ENCODE measurements around the gene RASA3. TPM values are rescaled to one million over a fixed set of nuclear protein-coding genes. Genes with fewer than 3 reads are reported as not detected.

The RASA3 gene
- total and polyA plus RNA-seq, 9 of the 15 experiments (the other 6 are each of a cell fraction or from before 2014, with no cell fraction given) = 0.72 to 25.3 (median 14.4) TPM

DNA sequence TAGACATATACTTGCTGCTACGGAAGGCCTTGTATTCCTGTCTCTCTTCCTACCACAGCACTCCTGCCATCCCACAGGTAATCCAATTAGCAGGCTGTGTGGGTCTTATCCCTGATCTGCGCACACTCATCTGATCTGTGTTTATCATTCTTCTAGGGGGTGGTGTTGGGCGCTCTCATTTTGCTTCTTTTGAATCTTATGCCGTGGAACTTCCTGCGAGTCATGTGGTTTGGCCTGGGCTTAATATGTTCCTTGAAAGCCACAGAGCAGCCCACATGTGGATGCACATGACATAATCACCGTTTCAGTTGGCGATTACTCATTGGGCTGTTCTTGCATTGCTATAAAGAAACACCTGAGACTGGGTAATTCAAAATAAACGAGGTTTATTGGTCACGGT is 7.5 kb downstream of the RASA3 start (continued):
- TF ChIP-seq, protein P1, sequence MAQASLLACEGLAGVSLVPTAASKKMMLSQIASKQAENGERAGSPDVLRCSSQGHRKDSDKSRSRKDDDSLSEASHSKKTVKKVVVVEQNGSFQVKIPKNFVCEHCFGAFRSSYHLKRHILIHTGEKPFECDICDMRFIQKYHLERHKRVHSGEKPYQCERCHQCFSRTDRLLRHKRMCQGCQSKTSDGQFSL (CRISPR knock-in tag; IDR thresholded peaks at IDR 0.05) = no peak
- TF ChIP-seq, protein P1 (tag; IDR thresholded peaks at IDR 0.05) = no peak
- TF ChIP-seq, protein P2, sequence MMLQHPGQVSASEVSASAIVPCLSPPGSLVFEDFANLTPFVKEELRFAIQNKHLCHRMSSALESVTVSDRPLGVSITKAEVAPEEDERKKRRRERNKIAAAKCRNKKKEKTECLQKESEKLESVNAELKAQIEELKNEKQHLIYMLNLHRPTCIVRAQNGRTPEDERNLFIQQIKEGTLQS (IDR thresholded peaks at IDR 0.05) = peak; percentile 20; the same call in 1 of the 2 replicates
- TF ChIP-seq, protein P2 (CRISPR knock-in tag; conservative IDR thresholded peaks at IDR 0.05) = no peak
- TF ChIP-seq FUS (optimal IDR thresholded peaks at IDR 0.05; ENCODE audit: low read depth, low read length) = no peak
- TF ChIP-seq ZNF699 (CRISPR knock-in tag; IDR thresholded peaks at IDR 0.05; ENCODE audit: insufficient replicate concordance) = no peak
- no peak for TF ChIP-seq TCFL5 (CRISPR knock-in tag; conservative IDR thresholded peaks at IDR 0.05)

DNA sequence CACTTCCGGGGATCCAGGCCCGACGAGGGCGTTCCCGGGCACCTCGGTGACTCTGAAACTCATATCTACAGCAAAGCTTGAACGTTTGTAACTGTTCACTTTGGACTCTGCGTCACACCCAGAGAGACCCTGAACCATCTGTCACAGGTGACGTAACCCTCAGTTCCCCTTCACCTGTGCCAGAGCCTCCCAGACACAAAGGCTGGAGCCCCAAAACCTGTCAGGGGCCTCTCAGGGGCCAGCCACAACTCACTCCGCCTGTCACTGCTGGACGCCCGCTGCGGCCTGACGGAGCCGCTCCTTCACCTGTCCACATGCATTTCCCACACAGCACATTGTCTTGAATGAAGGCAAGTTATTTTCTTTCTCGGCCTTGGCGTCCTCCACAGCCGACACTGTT is 8.0 kb downstream of the RASA3 start:
- no peak for ATAC-seq
- WGBS (ENCODE audit: insufficient coverage, low coverage, missing lambda C conversion rate) = 96% methylated on average over 8 of the region's 18 CpGs
- Histone ChIP-seq H4K20me1 (replicated peaks; ENCODE audit: control insufficient read depth, insufficient read depth, low read length) (0 out of 2 replicates have a peak, but pooled peaks cover 4% of the 10 kb centered on the region), H3K4me3 (no peak overlapping the region), H3K36me3 (ENCODE audit: control insufficient read depth, insufficient read depth, low read length) (no peaks in the 10 kb centered on the region), H3K4me2 (ENCODE audit: insufficient read depth, low read length) (no peak overlapping the region), H3K9me3 (replicated peaks; ENCODE audit: control insufficient read depth, insufficient read depth, low read depth, low read length) (no peaks in the 10 kb centered on the region), H3K27ac (ENCODE audit: extremely low read depth, low read depth, low read length) (no peak overlapping the region), H3K9ac (ENCODE audit: insufficient read depth in 1 of 2, low read depth in 2 of 2, low read length in 2 of 2) (no peak overlapping the region), H3K79me2 (ENCODE audit: control insufficient read depth, insufficient read depth, low read length) (peaks cover 84% of the 10 kb centered on the region), H3K27me3 (ENCODE audit: control insufficient read depth in 2 of 2, insufficient read depth in 2 of 2, low read length in 2 of 2) (no peaks in the 10 kb centered on the region), H2AFZ (ENCODE audit: low read depth, low read length) (no peak overlapping the region), H3K9me1 (ENCODE audit: control insufficient read depth, insufficient read depth, low read length) (no peaks in the 10 kb centered on the region), H3K4me1 (replicated peaks in 1 of 2; ENCODE audit: control insufficient read depth in 2 of 2, insufficient read depth in 2 of 2, low read length in 2 of 2) (peaks cover 30 to 75% of the 10 kb centered on the region in 2 experiments)
- CTCF ChIA-PET (ENCODE audit: low intra/inter-chr PET ratio) = no interaction called here
- no peak for FAIRE-seq
- in situ Hi-C loops (cut with MboI) = no loop called here
- DNase-seq (ENCODE audit: extremely low read depth in 1 of 4, low spot score in 3 of 4) = no peak
- POLR2A ChIA-PET = interaction anchor here (0.6 kb wide), 1 partner anchor 10 kb away, joined by 3 read pairs; no protein-coding TSS in a partner anchor
- intact Hi-C loops (cut with micrococcal nuclease) = no loop called here
- no TSS peak for BruUV-seq (replicated peaks)
- TF ChIP-seq, protein P3, sequence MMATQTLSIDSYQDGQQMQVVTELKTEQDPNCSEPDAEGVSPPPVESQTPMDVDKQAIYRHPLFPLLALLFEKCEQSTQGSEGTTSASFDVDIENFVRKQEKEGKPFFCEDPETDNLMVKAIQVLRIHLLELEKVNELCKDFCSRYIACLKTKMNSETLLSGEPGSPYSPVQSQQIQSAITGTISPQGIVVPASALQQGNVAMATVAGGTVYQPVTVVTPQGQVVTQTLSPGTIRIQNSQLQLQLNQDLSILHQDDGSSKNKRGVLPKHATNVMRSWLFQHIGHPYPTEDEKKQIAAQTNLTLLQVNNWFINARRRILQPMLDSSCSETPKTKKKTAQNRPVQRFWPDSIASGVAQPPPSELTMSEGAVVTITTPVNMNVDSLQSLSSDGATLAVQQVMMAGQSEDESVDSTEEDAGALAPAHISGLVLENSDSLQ (IDR thresholded peaks at IDR 0.05) = no peak
- no peak for TF ChIP-seq PYGO2 (tag; IDR thresholded peaks at IDR 0.05)
- TF ChIP-seq ZNF589 (CRISPR knock-in tag; IDR thresholded peaks at IDR 0.05; ENCODE audit: low read depth) = no peak
- TF ChIP-seq RNF2 (IDR thresholded peaks at IDR 0.05) = no peak
- no peak for TF ChIP-seq KDM4B (IDR thresholded peaks at IDR 0.05; ENCODE audit: borderline replicate concordance in 2 of 2, low read depth in 1 of 2)
- no peak for TF ChIP-seq SLC30A9 (CRISPR knock-in tag; IDR thresholded peaks at IDR 0.05)
- TF ChIP-seq HNRNPL (IDR thresholded peaks at IDR 0.05; ENCODE audit: low read depth, low read length) = no peak
- TF ChIP-seq, protein P4, sequence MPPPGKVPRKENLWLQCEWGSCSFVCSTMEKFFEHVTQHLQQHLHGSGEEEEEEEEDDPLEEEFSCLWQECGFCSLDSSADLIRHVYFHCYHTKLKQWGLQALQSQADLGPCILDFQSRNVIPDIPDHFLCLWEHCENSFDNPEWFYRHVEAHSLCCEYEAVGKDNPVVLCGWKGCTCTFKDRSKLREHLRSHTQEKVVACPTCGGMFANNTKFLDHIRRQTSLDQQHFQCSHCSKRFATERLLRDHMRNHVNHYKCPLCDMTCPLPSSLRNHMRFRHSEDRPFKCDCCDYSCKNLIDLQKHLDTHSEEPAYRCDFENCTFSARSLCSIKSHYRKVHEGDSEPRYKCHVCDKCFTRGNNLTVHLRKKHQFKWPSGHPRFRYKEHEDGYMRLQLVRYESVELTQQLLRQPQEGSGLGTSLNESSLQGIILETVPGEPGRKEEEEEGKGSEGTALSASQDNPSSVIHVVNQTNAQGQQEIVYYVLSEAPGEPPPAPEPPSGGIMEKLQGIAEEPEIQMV (tag; conservative IDR thresholded peaks at IDR 0.05; ENCODE audit: low read depth) = no peak
- TF ChIP-seq ZNF197 (CRISPR knock-in tag; IDR thresholded peaks at IDR 0.05; ENCODE audit: low read depth) = no peak
- TF ChIP-seq SIN3A (IDR thresholded peaks at IDR 0.05; ENCODE audit: borderline replicate concordance in 2 of 2, control insufficient read depth in 1 of 2, low read depth in 2 of 2, low read length in 2 of 2) = no peak
- no peak for TF ChIP-seq ZNF23 (CRISPR knock-in tag; IDR thresholded peaks at IDR 0.05)

Measured in K562 (cell line).